DMS114 treated with DMSO at 0.1 percent for 48 hours (cell line): ENCODE results near the gene RTP3.
"Not testable (repeated sequence)": the region's sequence is repeated elsewhere in the genome, so short reads cannot be mapped to it uniquely, and the experiment has no call there.

Experiments
- DNase-seq: peaks from one replicate; lab custom pipeline; 2025; ENCODE audit not compliant: unreplicated experiment; lab: John Stamatoyannopoulos, UW

RTP3 gene

GRCh38 chr3:46517016-46517783 lies 19.4 kb downstream of the RTP3 start:
- no peak for DNase-seq

DNA sequence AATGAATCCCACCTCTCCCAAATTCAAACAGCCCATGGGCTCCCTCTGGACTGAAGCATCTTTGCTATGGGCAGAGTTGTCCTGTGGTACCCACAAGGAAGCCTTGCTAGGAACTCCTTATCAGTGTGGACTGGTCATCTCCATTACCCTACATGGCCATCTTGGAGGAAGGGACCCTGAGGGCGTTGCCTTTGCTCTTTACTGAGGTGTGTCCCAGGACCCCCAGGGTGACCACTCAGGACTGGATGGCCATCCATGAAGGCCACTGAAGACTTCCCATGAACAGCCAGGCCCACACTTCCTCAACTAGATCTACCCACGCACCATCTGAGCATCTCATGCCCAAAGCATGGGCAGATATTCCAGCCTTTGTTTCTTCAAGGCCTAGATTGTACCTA lies 20.0 kb downstream of the RTP3 start:
- DNase-seq, result no peak

- DNase-seq, result no peak
Observed at GRCh38 chr3:46519952-46520351, 22.2 kb downstream of the RTP3 start.

- no peak for DNase-seq
Observed at GRCh38 chr3:46520531-46520930, 22.8 kb downstream of the RTP3 start.

DNA sequence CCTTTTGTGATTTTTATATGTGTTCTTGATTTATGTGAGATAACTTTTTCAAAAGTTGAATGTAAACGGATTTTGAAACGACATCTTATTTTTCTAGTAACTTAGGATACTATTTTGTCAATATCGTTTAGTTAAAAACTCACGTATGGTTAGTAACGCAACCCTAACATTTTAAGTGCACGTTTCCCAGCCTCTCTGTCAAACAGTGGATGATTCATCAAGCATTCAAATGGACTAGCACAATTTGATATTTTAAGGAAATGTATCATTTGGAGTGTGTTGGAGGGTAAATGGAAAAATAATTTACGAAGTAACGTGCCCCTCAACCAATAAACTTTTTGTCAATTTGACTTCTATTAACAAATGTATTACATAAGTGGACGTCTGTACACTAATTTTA lies 23.3 kb downstream of the RTP3 start:
- no peak for DNase-seq

- not testable (repeated sequence) for DNase-seq
Observed at GRCh38 chr3:46522201-46522600, 24.4 kb downstream of the RTP3 start.

DNA sequence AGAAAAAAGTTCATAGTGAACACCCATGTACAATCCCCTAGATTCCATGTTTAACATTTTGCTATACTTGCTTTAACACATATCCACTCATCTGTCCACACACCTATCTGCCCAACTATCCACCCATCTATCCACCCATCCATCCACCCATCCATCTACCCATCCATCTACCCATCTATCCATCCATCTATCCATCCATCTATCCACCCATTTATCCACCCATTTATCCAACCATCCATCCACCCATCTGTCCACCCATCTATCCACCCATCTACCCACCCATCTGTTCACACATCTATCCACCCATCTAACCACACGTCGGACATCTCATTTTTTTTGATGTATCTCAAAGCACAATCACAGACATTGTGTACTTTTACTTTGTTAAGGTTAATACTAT lies 25.8 kb downstream of the RTP3 start:
- DNase-seq, result no peak

- DNase-seq, result no peak
Observed at GRCh38 chr3:46524008-46524407, 26.2 kb downstream of the RTP3 start.

DNA sequence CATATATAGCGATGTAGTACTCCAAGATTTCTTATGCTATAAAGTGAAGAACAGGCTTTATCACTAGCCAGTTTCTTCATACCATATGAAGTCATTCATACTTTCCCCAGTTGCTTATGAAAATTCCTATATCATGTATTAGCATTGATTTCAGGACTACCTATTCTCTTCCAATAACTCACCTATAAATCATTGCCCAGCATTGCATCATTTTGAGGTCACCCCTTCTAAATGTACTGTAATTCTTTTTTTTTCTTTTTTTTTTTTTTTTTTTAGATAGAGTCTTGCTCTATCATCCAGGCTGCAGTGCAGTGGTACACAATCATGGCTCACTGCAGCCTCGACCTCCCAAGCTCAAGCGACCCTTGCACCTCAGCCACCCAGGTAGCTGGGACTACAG lies 27.1 kb downstream of the RTP3 start:
- DNase-seq, result no peak

DNA sequence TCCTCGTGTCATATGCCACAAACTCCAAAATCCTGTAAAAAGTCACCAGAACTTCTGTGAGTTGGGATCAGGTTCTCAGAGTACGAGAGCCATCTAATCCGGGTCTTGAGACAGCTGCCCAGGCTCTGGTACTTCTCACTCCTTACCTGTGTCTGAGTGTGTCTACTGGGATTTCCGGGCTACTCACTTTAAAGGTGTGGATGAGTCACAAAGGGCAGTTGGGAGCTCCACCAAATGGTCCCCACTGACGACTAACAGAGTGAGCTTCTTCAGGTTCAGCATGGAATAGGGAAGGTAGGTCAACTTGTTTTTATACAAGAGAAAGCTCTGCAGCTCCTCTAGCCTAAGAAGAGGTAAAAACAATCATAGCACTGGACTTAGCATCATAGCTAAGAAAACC lies 29.5 kb downstream of the RTP3 start:
- no peak for DNase-seq

GRCh38 chr3:46533091-46533490 lies 35.3 kb downstream of the RTP3 start:
- DNase-seq, result no peak

DNA sequence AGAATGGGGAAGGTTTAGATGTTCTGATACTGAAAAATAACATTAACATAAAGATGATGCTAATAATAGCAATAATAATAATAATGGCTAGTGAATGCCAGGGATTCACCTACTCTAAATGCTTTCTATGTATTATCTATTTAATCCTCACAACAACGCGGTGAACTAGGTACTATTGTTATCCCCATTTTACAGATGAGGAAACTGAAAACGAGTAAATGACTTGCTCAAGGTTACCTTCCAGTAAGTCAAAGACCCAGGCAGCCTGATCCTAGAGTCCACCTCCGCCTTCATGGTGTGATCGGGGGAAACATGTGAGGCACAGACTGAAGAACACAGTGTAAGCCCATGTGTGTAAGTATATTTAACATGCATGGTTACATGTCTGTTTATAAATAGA lies 38.0 kb downstream of the RTP3 start:
- DNase-seq, result no peak

DNA sequence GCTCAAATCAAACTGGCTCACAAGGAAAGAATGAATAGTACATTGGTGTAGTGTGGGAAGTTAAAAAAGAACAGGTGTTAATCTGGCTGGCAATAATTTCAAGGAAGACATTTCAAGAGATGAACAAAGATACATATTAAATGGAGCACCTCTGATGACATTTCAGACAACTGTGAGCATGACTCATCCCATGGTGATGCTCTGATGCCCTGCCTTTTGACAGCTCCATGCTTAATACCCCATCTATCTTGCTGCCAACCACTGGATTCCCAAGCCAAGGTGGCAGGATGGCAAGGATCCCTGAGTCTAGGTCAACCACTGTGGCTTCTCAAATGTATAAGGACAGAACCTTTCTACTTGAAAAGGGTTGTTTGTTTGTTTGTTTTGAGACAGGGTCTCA lies 39.0 kb downstream of the RTP3 start:
- no peak for DNase-seq

DNA sequence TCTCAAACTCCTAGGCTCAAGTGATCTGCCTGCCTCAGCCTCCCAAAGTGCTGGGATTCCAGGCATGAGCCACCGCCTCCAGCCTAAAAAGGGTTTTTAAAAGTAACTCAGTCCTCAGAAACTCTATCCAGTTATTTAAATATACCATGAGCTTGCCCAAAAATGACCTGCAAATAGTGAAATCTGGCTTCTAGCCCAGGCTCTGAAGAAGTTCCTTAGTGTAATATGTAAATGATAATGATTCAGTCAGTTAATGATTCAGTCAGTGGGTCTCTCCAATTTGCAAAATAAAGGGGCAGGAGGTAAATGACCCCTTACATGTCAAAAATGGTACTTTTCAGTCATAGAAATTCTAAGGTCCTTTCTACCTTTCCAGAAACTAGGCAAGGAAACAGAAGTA lies 39.5 kb downstream of the RTP3 start:
- DNase-seq, result no peak

GRCh38 chr3:46537779-46538178 lies 40.0 kb downstream of the RTP3 start:
- no peak for DNase-seq

GRCh38 chr3:46538425-46538802 lies 40.6 kb downstream of the RTP3 start:
- DNase-seq, result not testable (repeated sequence)

- no peak for DNase-seq
Observed at GRCh38 chr3:46538803-46539442, 41.1 kb downstream of the RTP3 start.

DNA sequence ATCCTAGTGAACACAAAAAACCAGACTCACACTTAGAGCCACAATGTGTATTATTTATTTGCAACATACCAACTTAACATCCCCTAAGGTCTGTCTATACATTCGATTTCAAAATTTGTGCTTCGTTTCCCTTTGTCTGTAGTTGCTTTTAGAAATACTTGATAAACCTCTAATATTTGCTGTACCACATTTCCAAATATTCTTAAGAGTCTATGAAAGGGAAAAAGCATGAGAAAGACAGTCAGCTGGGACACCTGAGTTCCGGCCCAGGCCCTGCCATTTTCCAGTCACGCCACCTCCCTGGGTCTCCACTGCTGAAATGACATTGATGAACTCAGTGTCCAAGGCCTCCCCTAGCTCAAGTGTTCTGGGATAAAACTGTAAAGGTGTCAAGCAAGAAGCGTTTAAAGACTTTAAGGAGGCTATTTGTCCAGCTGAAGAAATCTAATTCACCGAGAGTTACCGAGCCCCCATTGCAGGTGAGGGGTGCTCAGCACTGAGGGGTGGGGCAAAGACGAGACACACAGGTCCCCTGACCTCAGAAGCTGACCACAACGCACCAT lies 41.7 kb downstream of the RTP3 start:
- no peak for DNase-seq

DNA sequence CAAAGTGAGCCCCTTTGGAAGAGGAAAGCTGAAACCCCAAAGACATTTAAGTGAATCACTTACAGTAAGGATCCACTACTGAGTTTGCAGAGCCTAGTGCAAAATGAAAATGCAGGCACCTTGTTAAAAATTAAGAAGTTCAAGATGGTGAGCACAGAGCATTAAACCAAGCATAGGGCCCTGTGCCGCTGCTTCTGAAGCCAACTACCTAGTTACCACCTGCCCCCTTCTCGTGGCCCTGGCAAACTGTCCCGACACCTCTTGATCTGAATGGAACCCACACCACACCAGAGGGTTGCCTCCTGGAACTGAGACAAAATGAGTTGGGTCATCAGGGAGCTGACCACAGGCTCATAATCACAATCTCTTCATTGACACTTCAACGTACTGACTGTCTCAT lies 42.8 kb downstream of the RTP3 start:
- DNase-seq, result no peak

- DNase-seq, result no peak
Observed at GRCh38 chr3:46541835-46542234, 44.1 kb downstream of the RTP3 start.

DNA sequence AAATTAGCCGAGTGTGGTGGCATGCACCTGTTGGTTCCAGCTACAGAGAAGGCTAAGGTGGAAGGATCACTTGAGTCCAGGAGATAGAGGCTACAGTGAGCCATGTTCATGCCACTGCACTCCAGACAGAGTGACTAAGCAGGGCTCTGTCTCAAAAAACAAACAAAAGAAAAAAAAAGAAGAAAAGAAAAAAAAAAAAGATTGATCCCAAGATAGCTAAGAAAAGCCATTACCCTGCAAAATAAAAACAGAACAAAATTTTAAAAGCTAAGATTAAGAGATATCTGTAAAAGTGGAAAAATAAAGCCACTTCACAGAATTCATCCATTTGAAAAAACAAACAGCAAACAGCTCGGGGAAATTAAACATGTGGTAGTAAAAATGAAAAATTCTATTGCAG lies 44.6 kb downstream of the RTP3 start:
- DNase-seq, result no peak

GRCh38 chr3:46542801-46543201 lies 45.0 kb downstream of the RTP3 start:
- no peak for DNase-seq
